GM18520 (cell line): ENCODE results near the gene IMMP2L.
"Not testable (repeated sequence)": the region's sequence is repeated elsewhere in the genome, so short reads cannot be mapped to it uniquely, and the experiment has no call there.

Experiments
- ATAC-seq: cut with Tn5 transposase; IDR thresholded peaks from one replicate; pipeline ENCODE4 v1.9.1; 2021; ENCODE audit not compliant: unreplicated experiment

Gene IMMP2L

GRCh38 chr7:110681941-110682340, 880.4 kb downstream of the IMMP2L start:
- no peak for ATAC-seq

GRCh38 chr7:110677405-110677804, 884.9 kb downstream of the IMMP2L start:
- no peak for ATAC-seq

- no peak for ATAC-seq
Measured at GRCh38 chr7:110676785-110677184, 885.5 kb downstream of the IMMP2L start.

GRCh38 chr7:110675383-110676103, 886.7 kb downstream of the IMMP2L start:
- peak; percentile 79 for ATAC-seq

- ATAC-seq: no peak
Measured at GRCh38 chr7:110673148-110673547, 889.1 kb downstream of the IMMP2L start.

- no peak for ATAC-seq
Measured at GRCh38 chr7:110669410-110669809, 892.9 kb downstream of the IMMP2L start.

GRCh38 chr7:110664803-110665202, 897.5 kb downstream of the IMMP2L start:
- ATAC-seq: no peak

- ATAC-seq: not testable (repeated sequence)
Measured at GRCh38 chr7:110660637-110661036, 901.7 kb downstream of the IMMP2L start.

- no peak for ATAC-seq
Measured at GRCh38 chr7:110650328-110650727, 912.0 kb downstream of the IMMP2L start.

- ATAC-seq: no peak
Measured at GRCh38 chr7:110647266-110647665, 915.0 kb downstream of the IMMP2L start.

GRCh38 chr7:110646804-110647203, 915.5 kb downstream of the IMMP2L start:
- ATAC-seq: no peak

GRCh38 chr7:110645616-110646015, 916.7 kb downstream of the IMMP2L start:
- no peak for ATAC-seq

GRCh38 chr7:110645060-110645459, 917.2 kb downstream of the IMMP2L start:
- ATAC-seq: peak; percentile 80

GRCh38 chr7:110637252-110637651, 925.0 kb downstream of the IMMP2L start:
- ATAC-seq: no peak

- peak; percentile 79 for ATAC-seq
Measured at GRCh38 chr7:110633313-110633712, 929.0 kb downstream of the IMMP2L start.

GRCh38 chr7:110626414-110626813, 935.9 kb downstream of the IMMP2L start:
- ATAC-seq: no peak

GRCh38 chr7:110625294-110625693, 937.0 kb downstream of the IMMP2L start:
- no peak for ATAC-seq

GRCh38 chr7:110623436-110623835, 938.9 kb downstream of the IMMP2L start:
- ATAC-seq: no peak

GRCh38 chr7:110621289-110621688, 941.0 kb downstream of the IMMP2L start:
- no peak for ATAC-seq

- no peak for ATAC-seq
Measured at GRCh38 chr7:110620110-110620735, 942.1 kb downstream of the IMMP2L start.
